NB4 (cell line): Measurements from ENCODE around the gene SFXN5.
"Not testable (repeated sequence)": the region's sequence is repeated elsewhere in the genome, so short reads cannot be mapped to it uniquely, and the experiment has no call there.

Source experiments
- MYC ChIP-seq: IDR thresholded peaks from 2 replicates; pipeline ENCODE4 v1.6.1; 2011; ENCODE audit warnings: low read depth, low read length
- POLR2A ChIP-seq: IDR thresholded peaks from 2 replicates; pipeline ENCODE4 v1.6.1; 2011; ENCODE audit warnings: mild to moderate bottlenecking; ENCODE audit not compliant: insufficient read length; ENCODE audit errors: extremely low read depth
- TF ChIP-seq, protein P1 (sequence below): IDR thresholded peaks from one replicate; pipeline ENCODE4 v1.5.1; 2012; ENCODE audit warnings: low read depth, low read length
- TF ChIP-seq, protein P2 (sequence below): IDR thresholded peaks from 2 replicates; pipeline ENCODE4 v1.6.1; 2011; ENCODE audit warnings: low read depth, low read length

DNA sequence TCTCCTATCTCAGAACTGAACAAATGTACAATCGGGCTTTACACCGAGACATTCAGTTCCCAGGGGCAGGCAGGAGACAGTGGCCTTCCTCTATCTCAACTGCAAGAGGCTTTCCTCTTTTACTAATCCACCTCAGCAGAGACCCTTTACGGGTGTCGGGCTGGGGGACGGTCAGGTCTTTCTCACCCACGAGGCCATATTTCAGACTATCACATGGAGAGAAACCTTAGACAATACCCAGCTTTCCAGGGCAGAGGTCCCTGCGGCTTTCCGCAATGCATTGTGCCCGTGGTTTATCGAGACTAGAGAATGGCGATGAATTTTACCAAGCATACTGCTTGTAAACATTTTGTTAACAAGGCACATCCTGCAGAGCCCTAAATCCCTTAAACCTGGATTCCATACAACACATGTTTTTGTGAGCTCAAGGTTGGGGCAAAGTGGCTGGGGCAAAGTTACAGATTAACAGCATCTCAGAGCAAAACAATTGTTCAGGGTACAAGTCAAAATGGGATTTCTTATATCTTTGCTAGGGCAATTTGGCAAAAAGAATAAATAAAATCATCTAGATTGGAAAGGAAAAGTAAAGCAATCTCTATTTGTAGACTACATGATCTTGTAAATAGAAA lies 48.2 kb upstream of the SFXN5 start:
- TF ChIP-seq, protein P1, sequence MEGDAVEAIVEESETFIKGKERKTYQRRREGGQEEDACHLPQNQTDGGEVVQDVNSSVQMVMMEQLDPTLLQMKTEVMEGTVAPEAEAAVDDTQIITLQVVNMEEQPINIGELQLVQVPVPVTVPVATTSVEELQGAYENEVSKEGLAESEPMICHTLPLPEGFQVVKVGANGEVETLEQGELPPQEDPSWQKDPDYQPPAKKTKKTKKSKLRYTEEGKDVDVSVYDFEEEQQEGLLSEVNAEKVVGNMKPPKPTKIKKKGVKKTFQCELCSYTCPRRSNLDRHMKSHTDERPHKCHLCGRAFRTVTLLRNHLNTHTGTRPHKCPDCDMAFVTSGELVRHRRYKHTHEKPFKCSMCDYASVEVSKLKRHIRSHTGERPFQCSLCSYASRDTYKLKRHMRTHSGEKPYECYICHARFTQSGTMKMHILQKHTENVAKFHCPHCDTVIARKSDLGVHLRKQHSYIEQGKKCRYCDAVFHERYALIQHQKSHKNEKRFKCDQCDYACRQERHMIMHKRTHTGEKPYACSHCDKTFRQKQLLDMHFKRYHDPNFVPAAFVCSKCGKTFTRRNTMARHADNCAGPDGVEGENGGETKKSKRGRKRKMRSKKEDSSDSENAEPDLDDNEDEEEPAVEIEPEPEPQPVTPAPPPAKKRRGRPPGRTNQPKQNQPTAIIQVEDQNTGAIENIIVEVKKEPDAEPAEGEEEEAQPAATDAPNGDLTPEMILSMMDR = not testable (repeated sequence)
- not testable (repeated sequence) for TF ChIP-seq POLR2A, MYC
- TF ChIP-seq, protein P2, sequence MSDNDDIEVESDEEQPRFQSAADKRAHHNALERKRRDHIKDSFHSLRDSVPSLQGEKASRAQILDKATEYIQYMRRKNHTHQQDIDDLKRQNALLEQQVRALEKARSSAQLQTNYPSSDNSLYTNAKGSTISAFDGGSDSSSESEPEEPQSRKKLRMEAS = not testable (repeated sequence)
